ENCODE measurements around the gene CREBBP. TPM values are rescaled to one million over a fixed set of nuclear protein-coding genes. Genes with fewer than 3 reads are reported as not detected.

CREBBP gene
- total RNA-seq, 1 experiment from 2014 or later: 79.1 TPM

- Histone ChIP-seq H2AFZ (ENCODE audit: low read length) (no peak overlapping the region), H3K14ac (ENCODE audit: insufficient read depth, low read length) (no peak overlapping the region), H3K79me2 (ENCODE audit: insufficient read depth, low read length) (no peaks in the 10 kb centered on the region), H3K4me2 (ENCODE audit: insufficient read depth, insufficient read length, low read length) (no peak overlapping the region), H4K5ac (ENCODE audit: insufficient read length, low read depth, low read length) (no peak overlapping the region), H2BK20ac (ENCODE audit: low read depth, low read length, poor library complexity, severe bottlenecking) (no peak overlapping the region), H3K9ac (ENCODE audit: extremely low read depth, insufficient read length, low read length) (no peak overlapping the region), H3K56ac (ENCODE audit: insufficient read length, low read depth, low read length) (no peak overlapping the region), H4K91ac (ENCODE audit: insufficient read length, low read depth, low read length) (no peak overlapping the region), H2AK5ac (ENCODE audit: insufficient read length, low read length) (no peak overlapping the region), H4K8ac (replicated peaks; ENCODE audit: insufficient read length, low read depth, low read length) (no peak overlapping the region), H3K18ac (ENCODE audit: insufficient read length, low read depth, low read length) (no peak overlapping the region), H2BK120ac (ENCODE audit: low read depth, low read length, poor library complexity, severe bottlenecking) (no peak overlapping the region), H2BK12ac (ENCODE audit: insufficient read length, low read depth, low read length) (no peak overlapping the region), H3T11ph (ENCODE audit: low read length) (no peak overlapping the region), H3K9me3 (ENCODE audit: control insufficient read depth, low read depth, low read length) (no peaks in the 10 kb centered on the region), H3K27ac (ENCODE audit: insufficient read length, low read depth, low read length) (no peak overlapping the region), H3K23ac (ENCODE audit: insufficient read length, low read depth, low read length) (no peak overlapping the region), H4K20me1 (ENCODE audit: control insufficient read depth, insufficient read depth, insufficient read length) (no peaks in the 10 kb centered on the region), H3K27me3 (ENCODE audit: insufficient read depth, low read length) (no peaks in the 10 kb centered on the region), H3K4ac (ENCODE audit: low read depth, low read length) (no peak overlapping the region), H3K23me2 (ENCODE audit: insufficient read length, low read depth, low read length, poor library complexity, severe bottlenecking) (no peaks in the 10 kb centered on the region), H2BK15ac (ENCODE audit: low read depth, low read length) (no peak overlapping the region), H2BK5ac (ENCODE audit: insufficient read length, low read length) (no peak overlapping the region), H3K79me1 (ENCODE audit: insufficient read depth, low read depth, low read length, poor library complexity, severe bottlenecking) (peaks cover 3% of the 10 kb centered on the region), H3K4me1 (ENCODE audit: insufficient read depth, low read length) (no peaks in the 10 kb centered on the region)
- H3K27me3 Mint-ChIP-seq (ENCODE audit: low read depth): no peaks in the 10 kb centered on the region; the same call in 1 of the 2 replicates
- H3K4me1 Mint-ChIP-seq: peaks cover 8 to 11% of the 10 kb centered on the region in 2 experiments
- no peaks in the 10 kb centered on the region; a peak in 2 of 5 replicates for H3K9me3 Mint-ChIP-seq
- H3K4me3 Mint-ChIP-seq: no peak overlapping the region
- H3K27ac Mint-ChIP-seq: no peak overlapping the region
- no peak for TF ChIP-seq CTCF (conservative IDR thresholded peaks at IDR 0.05)
- H3K36me3 Mint-ChIP-seq (ENCODE audit: insufficient read depth in 1 of 3, low read depth in 3 of 3): peaks cover 55 to 90% (median 82%) of the 10 kb centered on the region in 3 experiments
- DNase-seq: no peak
- no CpG with 5 or more reads among the region's 5 CpGs for WGBS (ENCODE audit: extremely low coverage, insufficient read length, low lambda C conversion rate)
Measured at GRCh38 chr16:3738128-3738527, 142.4 kb downstream of the CREBBP start.

Data from H9 (cell line).